AG09319 (cell line): ENCODE data around the gene MASP1.

Experiments
- DNase-seq: peaks from one replicate; pipeline ENCODE4 v3.0.0-alpha.2; 2010; ENCODE audit warnings: low read depth; ENCODE audit errors: extremely low read depth
- CTCF ChIP-seq: IDR thresholded peaks from 2 replicates; pipeline ENCODE4 v1.5.1; 2011; ENCODE audit warnings: low read depth, mild to moderate bottlenecking, inconsistent platforms, low read length, moderate library complexity

MASP1 gene

GRCh38 chr3:187293516-187294430 is 2.2 kb upstream of the MASP1 start:
- TF ChIP-seq CTCF, result no peak
- DNase-seq, result no peak

GRCh38 chr3:187292631-187293515 is 1.3 kb upstream of the MASP1 start:
- DNase-seq, result no peak
- no peak for TF ChIP-seq CTCF

GRCh38 chr3:187292181-187292580 is 644 bp upstream of the MASP1 start:
- DNase-seq, result no peak
- TF ChIP-seq CTCF, result no peak

- DNase-seq, result no peak
- no peak for TF ChIP-seq CTCF
Measured at GRCh38 chr3:187291001-187291511, 481 bp downstream of the MASP1 start.

GRCh38 chr3:187290503-187290902 is 1.0 kb downstream of the MASP1 start:
- TF ChIP-seq CTCF, result no peak
- DNase-seq, result no peak

- no peak for DNase-seq
- no peak for TF ChIP-seq CTCF
Measured at GRCh38 chr3:187288855-187289605, 2.5 kb downstream of the MASP1 start.
